Measurements from ENCODE around the gene EBPL.

- TF ChIP-seq POLR2AphosphoS5 (IDR thresholded peaks at IDR 0.05) (peak; percentile 89), CTCF (IDR thresholded peaks at IDR 0.05) (no peak), POLR2A (IDR thresholded peaks at IDR 0.05) (no peak)
Measured at GRCh38 chr13:49657241-49657641, 34.0 kb downstream of the EBPL start.

Measured in gastroesophageal sphincter (tissue), 3 donors.